Heart left ventricle (tissue), 16 donors: ENCODE results near the gene NMNAT3. TPM values are rescaled to one million over a fixed set of nuclear protein-coding genes. Genes with fewer than 3 reads are reported as not detected.

ENCODE experiments used
- ATAC-seq, 4 donors: fragments of 200-7000 bp; cut with Tn5 transposase; one replicate each; pipeline ENCODE4 v1.9.1; 2020 to 2022; ENCODE audit warnings: moderate library complexity in 4 of 4, mild to moderate bottlenecking in 3 of 4, moderate number of reproducible peaks in 1 of 4
- DNase-seq, 5 donors: peaks; one replicate each; pipeline ENCODE4 v3.0.0-alpha.2; 2020
- H3K27ac ChIP-seq, 12 donors: fragments of 200-600 bp; sonication (generic) in 4 of 12; one replicate each; pipeline versions ENCODE4 v1.5.0 to v1.8.0; 2016 to 2022; ENCODE audit warnings: mild to moderate bottlenecking in 2 of 12
- H3K27me3 ChIP-seq, 9 donors: fragments of 200-600 bp; sonication (generic) in 2 of 9; one replicate each; pipeline versions ENCODE4 v1.5.1 to v1.8.0; 2016 to 2022; ENCODE audit warnings: mild to moderate bottlenecking in 3 of 9
- H3K36me3 ChIP-seq, 9 donors: fragments of 200-600 bp; sonication (generic) in 2 of 9; one replicate each; pipeline versions ENCODE4 v1.5.0 to v1.8.0; 2018 to 2022; ENCODE audit warnings: mild to moderate bottlenecking in 2 of 9
- H3K4me1 ChIP-seq, 12 donors: fragments of 200-600 bp; sonication (generic) in 4 of 12; one replicate each; pipeline versions ENCODE4 v1.5.0 to v1.8.0; 2016 to 2022; ENCODE audit warnings: mild to moderate bottlenecking in 3 of 12
- H3K4me3 ChIP-seq, 12 donors: fragments of 200-600 bp; sonication (generic) in 4 of 12; one replicate each; pipeline versions ENCODE4 v1.5.0 to v1.8.0; 2017 to 2022; ENCODE audit warnings: mild to moderate bottlenecking in 9 of 12, moderate library complexity in 4 of 12
- H3K9me3 ChIP-seq, 12 donors: fragments of 200-600 bp; sonication (generic) in 4 of 12; one replicate each; pipeline versions ENCODE4 v1.5.0 to v1.8.0; 2016 to 2022; ENCODE audit warnings: mild to moderate bottlenecking in 1 of 12
- CTCF ChIP-seq, 12 donors: fragments of 200-600 bp; sonication (generic) in 4 of 12; IDR thresholded peaks; one replicate each; pipeline versions ENCODE4 v1.5.0 to v1.8.0; 2018 to 2022; ENCODE audit warnings: antibody characterized with exemption in 12 of 12, mild to moderate bottlenecking in 5 of 12
- POLR2A ChIP-seq, 2 donors: fragments of 450-650 bp; IDR thresholded peaks; one replicate each; pipeline ENCODE4 v1.6.1; 2017; ENCODE audit warnings: antibody characterized with exemption in 2 of 2, mild to moderate bottlenecking in 2 of 2, moderate library complexity in 2 of 2
- WGBS, 4 donors: extraction: QIAGEN DNeasy Blood & Tissue Kit in 2 of 4; methylation state at CpG; one replicate each; pipeline versions ENCODE4 v1.1.5 to v1.1.7; 2013 to 2018; 5-methylcytosine and 5-hydroxymethylcytosine counted together
- intact Hi-C, 10 donors: fragments of 100-400 bp; cut with DNase I; formaldehyde crosslinking; loops; one replicate each; pipeline versions ENCODE4 v1.11.1 to v1.14.2; 2022
- polyA plus RNA-seq, 2 donors: library from polyadenylated mRNA; stranded (reverse); fragments of 200-250 nt; gene quantifications; one replicate each; pipeline ENCODE4 v1.2.3, GENCODE V29; 2013
- total RNA-seq, 9 donors: library from RNA; depleted of rRNA in 2 of 9; stranded (reverse); fragments of >200 nt in 2 of 9; fragmentation: NEBNext Ultra II Directional in 3 of 9; extraction: Animal tissue kit (Norgen Biotek cat#: 25700) in 3 of 9; gene quantifications; one replicate each; pipeline versions ENCODE4 v1.1.0 to v1.2.4, GENCODE V29; 2016 to 2023
- donor health status: ischemic (EF 13 %, LVEDD 7.1; RV severe dilation, severe dysfunction).
- donor health status: healthy with polysubstance abuse.
- donor health status: DM: no; HTN: yes; CAD: no.
- donor health status: DM: no; HTN: no; CAD: no.
- donor health status: ischemic (EF 25% LVEDD 6.9; RV normal size, moderate dysfunction).
- donor health status: ischemic (EF 25% LVEDD 5.7; RV mildly dilated, moderate dysfunction).
- donor health status: healthy.
- donor health status: DM: yes; HTN: yes; CAD: no.
- donor health status: ischemic (EF 35%, LVEDD 5.7; RV mildly dilated, moderate dysfunction).
- donor health status: nonischemic (EF 11% LVEDD 7.7; RV severe dilation, severe dysfunction).
- donor health status: DM: yes; HTN: yes; CAD: no.
- donor health status: PGD.
- donor health status: ischemic (EF 29% LVEDD 5.4; RV normal size, mild dysfunction).
- donor health status: nonischemic (EF 23%, LVEDD 6.1; RV moderate dilation, normal function).

Gene NMNAT3
- total and polyA plus RNA-seq, 11 donors = 6.5 to 15.4 (median 11.0) TPM

DNA sequence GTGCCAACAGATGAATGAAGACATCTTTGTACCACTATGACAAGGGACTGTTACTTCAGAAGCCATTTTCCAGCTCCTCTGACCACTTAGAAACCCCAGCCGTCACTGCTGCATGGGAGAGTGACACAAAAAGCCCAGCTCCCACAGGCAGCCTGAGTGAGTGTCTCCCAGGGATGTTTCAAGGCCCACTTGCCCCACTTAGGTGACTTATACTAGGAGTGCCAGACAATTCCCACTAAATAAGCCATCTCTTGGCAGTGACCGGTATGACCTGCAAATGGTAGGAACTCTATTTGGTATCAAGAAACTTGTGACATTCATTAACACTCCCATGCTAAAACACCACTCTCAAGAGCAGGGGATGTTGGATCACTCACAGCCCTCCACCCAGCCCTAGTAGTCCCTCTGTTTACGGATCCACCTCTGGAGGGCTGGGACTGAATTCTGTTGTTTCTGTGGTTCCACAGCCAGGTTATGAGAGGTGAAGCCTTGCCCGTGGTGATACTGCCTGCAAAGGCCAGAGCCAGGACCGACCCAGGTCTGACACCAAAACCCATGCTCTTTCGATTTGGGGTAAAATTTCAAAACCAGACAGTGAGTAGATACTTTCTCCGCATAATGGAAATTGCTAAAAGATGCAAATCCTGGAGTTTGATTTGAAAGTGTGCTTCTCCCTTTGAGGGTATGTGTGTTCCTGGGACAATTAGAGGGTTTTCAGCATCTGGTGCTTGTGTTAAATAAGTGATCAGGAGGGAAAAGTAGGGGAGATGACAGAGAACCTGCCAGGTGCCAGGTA lies 152.7 kb downstream of the NMNAT3 start:
- 93 to 97% (median 96%) methylated on average over 5 to 7 of the region's 7 CpGs for WGBS, 4 donors
- Histone ChIP-seq H3K4me3 (no peak overlapping the region), H3K9me3 (no peaks in the 10 kb centered on the region), H3K27ac (no peak overlapping the region), H3K4me1 (peaks cover 0 to 15% (median 0%) of the 10 kb centered on the region in 12 donors), H3K27me3 (no peaks in the 10 kb centered on the region), H3K36me3 (peaks cover 0 to 7% (median 0%) of the 10 kb centered on the region in 9 donors)
- ATAC-seq (no peak), DNase-seq (peak in 1 of 5 donors; percentile 0)
- TF ChIP-seq POLR2A (IDR thresholded peaks at IDR 0.05) (no peak), CTCF (IDR thresholded peaks at IDR 0.05) (no peak)
- intact Hi-C loops = loop anchor here in 2 of 10 donors (5.0 kb wide), 1 partner anchor 37 kb away; no protein-coding TSS in a partner anchor

DNA sequence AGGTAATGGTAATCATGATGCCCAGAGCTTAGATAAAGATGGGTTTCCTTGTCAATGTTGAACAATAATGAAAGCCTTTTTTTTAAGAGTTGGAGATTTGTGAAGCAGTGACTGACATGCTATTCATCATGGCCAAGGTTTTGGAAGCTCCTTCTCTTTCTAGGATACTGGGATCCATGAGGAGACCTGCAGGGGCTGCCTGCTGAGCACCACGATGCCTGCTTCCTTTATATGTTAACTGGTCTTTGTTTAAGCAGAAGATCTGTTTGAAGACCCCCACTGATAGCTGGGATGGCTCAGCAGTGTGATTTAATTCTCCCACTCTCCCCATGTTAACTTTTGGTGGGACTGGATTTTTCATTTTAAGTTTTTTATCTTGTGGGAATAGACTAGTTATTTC lies 154.1 kb downstream of the NMNAT3 start:
- H3K4me3 ChIP-seq = no peak overlapping the region
- no peak for DNase-seq
- peaks cover 0 to 15% (median 0%) of the 10 kb centered on the region in 12 donors for H3K4me1 ChIP-seq
- no peaks in the 10 kb centered on the region for H3K9me3 ChIP-seq
- H3K27me3 ChIP-seq = no peaks in the 10 kb centered on the region
- no peak for TF ChIP-seq CTCF (IDR thresholded peaks at IDR 0.05)
- TF ChIP-seq POLR2A (IDR thresholded peaks at IDR 0.05) = no peak
- no peak overlapping the region for H3K27ac ChIP-seq
- 78 to 92% (median 83%) methylated on average over 1 of the region's 1 CpG for WGBS, 4 donors
- intact Hi-C loops = loop anchor here in 2 of 10 donors (5.0 kb wide), 1 partner anchor 39 kb away; no protein-coding TSS in a partner anchor
- H3K36me3 ChIP-seq = peaks cover 0 to 7% (median 0%) of the 10 kb centered on the region in 9 donors
- ATAC-seq = no peak

DNA sequence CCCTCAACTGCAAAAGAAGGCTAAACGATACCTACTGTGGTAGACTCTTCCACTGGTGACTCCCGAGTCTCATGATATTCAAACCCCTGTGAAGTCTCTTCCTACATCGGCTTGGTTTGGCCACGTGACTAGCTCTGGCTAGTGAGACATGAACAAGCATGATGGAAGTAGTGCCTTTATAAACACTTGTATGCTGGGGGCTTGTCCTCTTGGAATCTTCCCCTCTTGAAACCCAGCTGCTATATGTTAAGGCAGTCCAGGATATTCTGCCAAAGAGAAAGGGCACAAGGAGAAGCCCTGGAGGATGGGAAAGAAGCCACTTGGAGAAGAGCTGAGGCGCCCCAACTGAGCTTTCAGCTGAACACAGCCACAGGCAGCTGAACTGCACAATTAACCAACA lies 154.6 kb downstream of the NMNAT3 start:
- Histone ChIP-seq H3K27ac (no peak overlapping the region), H3K4me3 (no peak overlapping the region), H3K27me3 (no peaks in the 10 kb centered on the region), H3K9me3 (no peaks in the 10 kb centered on the region), H3K4me1 (peaks cover 0 to 15% (median 0%) of the 10 kb centered on the region in 12 donors), H3K36me3 (peaks cover 0 to 7% (median 0%) of the 10 kb centered on the region in 9 donors)
- TF ChIP-seq POLR2A (IDR thresholded peaks at IDR 0.05) (no peak), CTCF (IDR thresholded peaks at IDR 0.05) (no peak)
- ATAC-seq = no peak
- no peak for DNase-seq
- intact Hi-C loops = loop anchor here in 2 of 10 donors (5.0 kb wide), 1 partner anchor 39 kb away; no protein-coding TSS in a partner anchor
- 95 to 100% (median 99%) methylated on average over 5 of the region's 5 CpGs for WGBS, 4 donors

- 39 to 72% (median 45%) methylated on average over 2 of the region's 2 CpGs for WGBS, 4 donors
- ATAC-seq = no peak
- no peak overlapping the region for H3K4me3 ChIP-seq
- H3K9me3 ChIP-seq = no peaks in the 10 kb centered on the region
- H3K4me1 ChIP-seq = peaks cover 0 to 15% (median 0%) of the 10 kb centered on the region in 12 donors
- H3K27ac ChIP-seq = no peak overlapping the region
- no peaks in the 10 kb centered on the region for H3K27me3 ChIP-seq
- TF ChIP-seq POLR2A (IDR thresholded peaks at IDR 0.05) = no peak
- no peak for TF ChIP-seq CTCF (IDR thresholded peaks at IDR 0.05)
- no peak for DNase-seq
- H3K36me3 ChIP-seq = peaks cover 0 to 7% (median 0%) of the 10 kb centered on the region in 9 donors
- intact Hi-C loops = loop anchor here in 2 of 10 donors (5.0 kb wide), 1 partner anchor 40 kb away; no protein-coding TSS in a partner anchor
Measured at GRCh38 chr3:139522421-139522820, 155.4 kb downstream of the NMNAT3 start.
